Suprapubic skin (tissue), 4 donors: ENCODE measurements around the gene GFPT1. TPM values are rescaled to one million over a fixed set of nuclear protein-coding genes. Genes with fewer than 3 reads are reported as not detected.

ENCODE experiments used
- DNase-seq, 2 donors: peaks; one replicate each; pipeline ENCODE4 v3.0.0-alpha.2; 2019; ENCODE audit warnings: low spot score in 2 of 2
- H3K27ac ChIP-seq: fragments of 200-600 bp; sonication (generic); one replicate; pipeline ENCODE4 v1.5.1; 2019
- H3K27me3 ChIP-seq: fragments of 200-600 bp; sonication (generic); one replicate; pipeline ENCODE4 v1.5.1; 2019
- H3K36me3 ChIP-seq: fragments of 200-600 bp; sonication (generic); one replicate; pipeline ENCODE4 v1.5.1; 2019
- H3K4me1 ChIP-seq: fragments of 200-600 bp; sonication (generic); one replicate; pipeline ENCODE4 v1.5.1; 2019
- H3K4me3 ChIP-seq: fragments of 200-600 bp; sonication (generic); one replicate; pipeline ENCODE4 v1.5.1; 2019; ENCODE audit warnings: mild to moderate bottlenecking
- H3K9me3 ChIP-seq: fragments of 200-600 bp; sonication (generic); one replicate; pipeline ENCODE4 v1.5.1; 2019
- EP300 ChIP-seq: sonication (generic); formaldehyde crosslinking; IDR thresholded peaks from one replicate; pipeline ENCODE4 v1.6.1; 2017; ENCODE audit warnings: antibody characterized with exemption
- POLR2A ChIP-seq, 2 donors: fragments of 450-650 bp; IDR thresholded peaks; one replicate each; pipeline ENCODE4 v1.6.1; 2017; ENCODE audit warnings: antibody characterized with exemption in 2 of 2, mild to moderate bottlenecking in 2 of 2, moderate library complexity in 2 of 2
- POLR2AphosphoS5 ChIP-seq, 3 donors: sonication (generic); formaldehyde crosslinking; IDR thresholded peaks; one replicate each; pipeline ENCODE4 v1.6.1; 2017; ENCODE audit warnings: antibody characterized with exemption in 3 of 3
- WGBS: methylation state at CpG from one replicate; pipeline ENCODE4 v1.1.5; 2018; 5-methylcytosine and 5-hydroxymethylcytosine counted together
- total RNA-seq, 4 donors: library from RNA; depleted of rRNA; stranded (reverse); fragments of >200 nt; gene quantifications; one replicate each; pipeline ENCODE4 v1.1.0, GENCODE V29; 2016
- TF ChIP-seq, protein P1 (sequence below), 2 donors: fragments of 200-600 bp in 1 of 2; fragments of 450-650 bp in 1 of 2; sonication (generic) in 1 of 2; IDR thresholded peaks; one replicate each; pipeline ENCODE4 v1.5.1; 2016 to 2019; ENCODE audit warnings: antibody characterized with exemption in 2 of 2, mild to moderate bottlenecking in 1 of 2, moderate library complexity in 1 of 2

The GFPT1 gene
- total RNA-seq, 4 donors from 2014 or later = 10.0 to 17.0 (median 12.7) TPM

DNA sequence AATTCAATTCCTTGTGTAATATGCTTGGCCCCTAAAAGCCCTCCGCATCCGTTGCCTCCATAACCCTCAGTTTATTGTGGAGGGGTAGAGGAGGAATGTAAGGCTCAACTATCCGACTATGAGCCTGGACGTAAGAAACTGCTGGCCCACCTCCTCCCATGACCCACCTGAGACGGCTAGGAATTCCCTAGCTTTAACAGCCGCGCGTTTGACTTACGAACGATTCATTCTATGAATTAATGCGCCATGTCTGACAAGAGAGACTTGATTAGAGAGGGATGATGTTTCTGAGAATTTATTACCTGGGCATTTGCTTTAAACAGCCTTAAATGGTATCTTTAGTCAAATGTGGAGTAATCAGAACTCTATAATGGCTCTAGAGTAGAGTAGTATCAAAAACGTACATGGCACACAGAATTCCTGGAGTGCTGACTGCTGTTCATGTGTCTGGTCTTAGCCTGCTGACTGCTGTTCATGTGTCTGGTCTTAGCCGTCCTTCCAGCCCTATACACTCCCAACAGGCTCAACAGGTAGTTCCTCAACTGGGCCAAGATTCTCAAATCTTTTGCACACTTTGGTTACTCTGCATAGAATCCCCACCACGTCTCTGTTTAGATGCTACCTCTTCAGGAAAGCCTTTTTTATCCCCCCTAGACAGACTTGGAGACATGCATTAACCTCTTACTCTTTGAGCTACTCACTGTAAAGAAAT is 899 bp upstream of the GFPT1 start:
- Histone ChIP-seq H3K36me3 (no peaks in the 10 kb centered on the region), H3K4me1 (peaks cover 31% of the 10 kb centered on the region), H3K27me3 (no peaks in the 10 kb centered on the region), H3K4me3 (peak overlapping the region; percentile 97), H3K9me3 (no peaks in the 10 kb centered on the region), H3K27ac (peak overlapping the region; percentile 87)
- TF ChIP-seq, protein P1, sequence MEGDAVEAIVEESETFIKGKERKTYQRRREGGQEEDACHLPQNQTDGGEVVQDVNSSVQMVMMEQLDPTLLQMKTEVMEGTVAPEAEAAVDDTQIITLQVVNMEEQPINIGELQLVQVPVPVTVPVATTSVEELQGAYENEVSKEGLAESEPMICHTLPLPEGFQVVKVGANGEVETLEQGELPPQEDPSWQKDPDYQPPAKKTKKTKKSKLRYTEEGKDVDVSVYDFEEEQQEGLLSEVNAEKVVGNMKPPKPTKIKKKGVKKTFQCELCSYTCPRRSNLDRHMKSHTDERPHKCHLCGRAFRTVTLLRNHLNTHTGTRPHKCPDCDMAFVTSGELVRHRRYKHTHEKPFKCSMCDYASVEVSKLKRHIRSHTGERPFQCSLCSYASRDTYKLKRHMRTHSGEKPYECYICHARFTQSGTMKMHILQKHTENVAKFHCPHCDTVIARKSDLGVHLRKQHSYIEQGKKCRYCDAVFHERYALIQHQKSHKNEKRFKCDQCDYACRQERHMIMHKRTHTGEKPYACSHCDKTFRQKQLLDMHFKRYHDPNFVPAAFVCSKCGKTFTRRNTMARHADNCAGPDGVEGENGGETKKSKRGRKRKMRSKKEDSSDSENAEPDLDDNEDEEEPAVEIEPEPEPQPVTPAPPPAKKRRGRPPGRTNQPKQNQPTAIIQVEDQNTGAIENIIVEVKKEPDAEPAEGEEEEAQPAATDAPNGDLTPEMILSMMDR (IDR thresholded peaks at IDR 0.05) = no peak
- TF ChIP-seq POLR2AphosphoS5 (IDR thresholded peaks at IDR 0.05) (no peak), POLR2A (IDR thresholded peaks at IDR 0.05) (no peak), EP300 (no peak)
- no peak for DNase-seq
- 70% methylated on average over 14 of the region's 14 CpGs for WGBS

DNA sequence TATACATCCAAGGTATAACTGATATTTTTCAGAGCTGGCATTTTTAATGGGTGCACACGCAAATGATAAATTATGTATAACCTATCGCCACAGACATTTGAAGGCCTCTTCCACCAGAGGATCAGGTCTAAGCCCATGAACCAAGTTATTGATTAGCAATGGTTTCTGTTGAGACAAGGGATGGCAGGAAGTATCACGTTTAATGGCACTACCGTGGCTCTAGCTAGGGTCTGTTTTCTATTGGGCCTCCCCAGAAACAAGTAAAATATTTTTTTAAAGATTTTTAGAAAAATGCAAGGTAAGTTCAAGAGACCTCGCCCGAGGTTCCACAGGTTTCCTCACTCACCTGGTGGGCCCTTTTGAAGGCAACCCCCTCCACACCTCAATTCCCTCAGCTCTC is 667 bp downstream of the GFPT1 start:
- Histone ChIP-seq H3K27me3 (no peaks in the 10 kb centered on the region), H3K4me3 (peak overlapping the region; percentile 97), H3K4me1 (peaks cover 36% of the 10 kb centered on the region), H3K27ac (peak overlapping the region; percentile 87), H3K36me3 (no peaks in the 10 kb centered on the region), H3K9me3 (no peaks in the 10 kb centered on the region)
- DNase-seq = no peak
- TF ChIP-seq POLR2AphosphoS5 (IDR thresholded peaks at IDR 0.05) = no peak
- no peak for TF ChIP-seq POLR2A (IDR thresholded peaks at IDR 0.05)
- no peak for TF ChIP-seq EP300
- TF ChIP-seq, protein P1 (IDR thresholded peaks at IDR 0.05) = no peak
- 0% methylated on average over 6 of the region's 6 CpGs for WGBS

DNA sequence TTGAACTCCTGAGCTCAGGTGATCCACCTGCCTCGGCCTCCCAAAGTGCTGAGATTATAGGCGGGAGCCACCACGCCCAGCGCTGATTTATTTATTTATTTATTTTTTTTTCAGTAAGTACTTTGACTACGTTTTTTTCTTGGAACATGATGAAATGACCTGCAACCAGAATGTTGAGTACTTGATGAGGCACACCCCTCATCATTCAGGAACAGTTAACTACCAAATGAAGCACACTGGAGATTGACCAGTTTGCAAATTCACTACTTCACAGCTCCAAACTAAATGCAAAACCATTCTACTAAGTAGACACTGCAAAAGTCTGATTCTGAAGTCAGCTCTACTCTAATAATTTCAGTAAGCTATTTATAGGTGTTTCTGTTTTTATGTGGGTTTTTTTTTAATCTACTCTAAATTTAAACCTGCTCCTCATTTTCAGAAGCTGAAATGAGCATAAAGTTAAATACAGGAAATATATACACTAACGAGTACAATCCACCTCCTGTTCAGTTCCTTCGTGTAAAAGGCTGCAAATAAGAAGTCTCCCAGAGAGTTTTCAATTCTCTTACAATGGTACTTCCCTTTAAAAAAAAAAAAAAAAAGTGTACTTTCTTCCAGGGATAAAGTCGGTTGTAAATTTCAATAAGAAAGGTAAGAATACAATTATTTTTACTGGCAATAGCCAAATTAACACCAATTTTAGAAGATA is 1.4 kb downstream of the GFPT1 start:
- no peaks in the 10 kb centered on the region for H3K27me3 ChIP-seq
- 45% methylated on average over 8 of the region's 8 CpGs for WGBS
- no peaks in the 10 kb centered on the region for H3K9me3 ChIP-seq
- H3K4me3 ChIP-seq = peak overlapping the region; percentile 97
- peaks cover 40% of the 10 kb centered on the region for H3K4me1 ChIP-seq
- no peak for DNase-seq
- H3K36me3 ChIP-seq = no peaks in the 10 kb centered on the region
- TF ChIP-seq POLR2AphosphoS5 (IDR thresholded peaks at IDR 0.05) (no peak), EP300 (no peak), POLR2A (IDR thresholded peaks at IDR 0.05) (no peak)
- TF ChIP-seq, protein P1 (IDR thresholded peaks at IDR 0.05) = no peak
- H3K27ac ChIP-seq = no peak overlapping the region

DNA sequence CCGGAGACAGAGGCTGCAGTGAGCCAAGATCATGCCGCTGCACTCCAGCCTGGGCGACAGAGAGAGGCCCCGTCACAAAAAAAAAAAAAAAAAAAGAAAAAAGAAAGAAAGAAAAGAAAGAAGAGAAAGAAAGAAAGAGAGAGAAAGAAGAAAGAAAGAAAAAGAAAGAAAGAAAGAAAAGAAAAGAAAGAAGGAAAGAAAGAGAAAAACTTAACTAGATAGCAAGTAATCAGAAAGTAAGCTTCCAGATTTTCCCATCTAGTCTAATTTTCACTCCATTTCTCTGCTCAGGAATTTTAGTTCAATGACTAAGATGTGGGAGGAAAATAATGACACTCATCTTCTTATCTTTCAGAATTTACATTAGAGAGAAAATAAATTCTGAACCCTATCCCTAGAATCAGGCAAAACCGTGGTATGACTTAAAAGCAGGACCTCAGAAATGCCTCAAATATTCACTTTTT is 2.4 kb downstream of the GFPT1 start:
- Histone ChIP-seq H3K36me3 (no peaks in the 10 kb centered on the region), H3K27me3 (no peaks in the 10 kb centered on the region), H3K9me3 (no peaks in the 10 kb centered on the region), H3K4me1 (peaks cover 41% of the 10 kb centered on the region), H3K4me3 (no peak overlapping the region), H3K27ac (no peak overlapping the region)
- TF ChIP-seq, protein P1 (IDR thresholded peaks at IDR 0.05) = no peak
- no peak for TF ChIP-seq EP300
- TF ChIP-seq POLR2AphosphoS5 (IDR thresholded peaks at IDR 0.05) = no peak
- no peak for TF ChIP-seq POLR2A (IDR thresholded peaks at IDR 0.05)
- 93% methylated on average over 5 of the region's 5 CpGs for whole genome bisulfite sequencing
- DNase-seq = no peak

DNA sequence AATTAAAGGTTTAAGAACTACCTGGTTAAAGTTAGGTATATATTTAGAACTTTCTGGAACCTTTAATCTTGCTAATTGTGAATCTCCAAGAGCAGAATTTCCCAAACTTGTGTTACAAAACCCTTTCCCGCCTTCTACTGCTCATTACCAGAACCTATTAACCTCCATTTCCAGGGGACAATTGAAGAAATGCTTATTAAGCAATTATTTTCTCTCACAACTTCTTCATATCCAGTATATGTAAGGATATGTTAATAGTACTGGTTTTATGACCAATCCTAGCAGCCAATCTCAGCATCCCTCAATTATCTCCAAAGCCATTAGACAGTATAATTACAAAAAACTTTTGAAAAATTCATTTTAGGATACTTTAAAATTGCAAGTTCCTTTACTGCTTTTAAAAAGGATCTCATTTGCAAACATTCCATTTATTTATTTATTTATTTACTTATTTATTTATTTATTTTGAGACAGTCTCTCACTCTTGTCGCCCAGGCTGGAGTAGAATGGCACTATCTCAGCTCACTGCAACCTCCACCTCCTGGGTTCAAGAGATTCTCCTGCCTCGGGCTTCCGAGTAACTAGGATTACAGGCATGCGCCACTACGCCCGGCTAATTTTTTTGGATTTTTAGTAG is 3.7 kb downstream of the GFPT1 start:
- TF ChIP-seq POLR2AphosphoS5 (IDR thresholded peaks at IDR 0.05) (no peak), EP300 (no peak), POLR2A (IDR thresholded peaks at IDR 0.05) (no peak)
- TF ChIP-seq, protein P1 (IDR thresholded peaks at IDR 0.05) = no peak
- Histone ChIP-seq H3K4me3 (no peak overlapping the region), H3K4me1 (peaks cover 41% of the 10 kb centered on the region), H3K27ac (no peak overlapping the region), H3K9me3 (no peaks in the 10 kb centered on the region), H3K36me3 (no peaks in the 10 kb centered on the region), H3K27me3 (no peaks in the 10 kb centered on the region)
- no peak for DNase-seq
- WGBS = 95% methylated on average over 7 of the region's 7 CpGs
